ENCODE data around the gene CISD3. TPM values are rescaled to one million over a fixed set of nuclear protein-coding genes. Genes with fewer than 3 reads are reported as not detected.

The CISD3 gene
- total RNA-seq, 1 experiment from 2014 or later = 11.6 TPM

- peaks cover 37% of the 10 kb centered on the region for H3K4me1 ChIP-seq
- no peak overlapping the region for H3K4me3 ChIP-seq
- H3K27ac ChIP-seq = peak overlapping the region; percentile 38
- no peaks in the 10 kb centered on the region for H3K27me3 ChIP-seq
- no peaks in the 10 kb centered on the region for H3K9me3 ChIP-seq (replicated peaks)
- peaks cover 21% of the 10 kb centered on the region for H3K36me3 ChIP-seq
- DNase-seq = peak; percentile 49 to 65
Observed at GRCh38 chr17:38741921-38742410, 11.8 kb downstream of the CISD3 start.

- no peaks in the 10 kb centered on the region for H3K9me3 ChIP-seq (replicated peaks)
- H3K4me3 ChIP-seq = no peak overlapping the region
- DNase-seq = peak; percentile 73 to 85
- no peaks in the 10 kb centered on the region for H3K27me3 ChIP-seq
- H3K27ac ChIP-seq = peak overlapping the region; percentile 38
- H3K4me1 ChIP-seq = peaks cover 37% of the 10 kb centered on the region
- peaks cover 16% of the 10 kb centered on the region for H3K36me3 ChIP-seq
Observed at GRCh38 chr17:38742411-38743308, 12.5 kb downstream of the CISD3 start.

- H3K27ac ChIP-seq = no peak overlapping the region
- H3K9me3 ChIP-seq (replicated peaks) = no peaks in the 10 kb centered on the region
- H3K4me1 ChIP-seq = peaks cover 37% of the 10 kb centered on the region
- no peak overlapping the region for H3K4me3 ChIP-seq
- H3K36me3 ChIP-seq = peaks cover 8% of the 10 kb centered on the region
- H3K27me3 ChIP-seq = no peaks in the 10 kb centered on the region
- DNase-seq = no peak
Observed at GRCh38 chr17:38743556-38744171, 13.5 kb downstream of the CISD3 start.

- H3K9me3 ChIP-seq (replicated peaks) = no peaks in the 10 kb centered on the region
- no peaks in the 10 kb centered on the region for H3K27me3 ChIP-seq
- no peak overlapping the region for H3K4me3 ChIP-seq
- H3K36me3 ChIP-seq = no peaks in the 10 kb centered on the region
- H3K4me1 ChIP-seq = peaks cover 37% of the 10 kb centered on the region
- DNase-seq = peak; percentile 55 to 70
- no peak overlapping the region for H3K27ac ChIP-seq
Observed at GRCh38 chr17:38745545-38745944, 15.4 kb downstream of the CISD3 start.

GRCh38 chr17:38746004-38746848 lies 16.1 kb downstream of the CISD3 start:
- Histone ChIP-seq H3K9me3 (replicated peaks) (no peaks in the 10 kb centered on the region), H3K36me3 (no peaks in the 10 kb centered on the region), H3K4me3 (peak overlapping the region; percentile 98), H3K4me1 (peaks cover 43% of the 10 kb centered on the region), H3K27ac (no peak overlapping the region), H3K27me3 (no peaks in the 10 kb centered on the region)
- DNase-seq = no peak

- peak overlapping the region; percentile 98 for H3K4me3 ChIP-seq
- no peaks in the 10 kb centered on the region for H3K9me3 ChIP-seq (replicated peaks)
- no peak overlapping the region; the same call in 1 of the 2 replicates for H3K27ac ChIP-seq
- H3K36me3 ChIP-seq = no peaks in the 10 kb centered on the region
- DNase-seq = no peak
- H3K27me3 ChIP-seq = no peaks in the 10 kb centered on the region
- H3K4me1 ChIP-seq = peaks cover 39% of the 10 kb centered on the region
Observed at GRCh38 chr17:38746849-38747462, 16.8 kb downstream of the CISD3 start.

- Histone ChIP-seq H3K27me3 (no peaks in the 10 kb centered on the region), H3K4me3 (peak overlapping the region; percentile 98), H3K36me3 (no peaks in the 10 kb centered on the region), H3K4me1 (peaks cover 32% of the 10 kb centered on the region), H3K9me3 (replicated peaks) (no peaks in the 10 kb centered on the region), H3K27ac (peak overlapping the region; percentile 82)
- peak; percentile 50 to 59 for DNase-seq
Observed at GRCh38 chr17:38747463-38748148, 17.5 kb downstream of the CISD3 start.

- DNase-seq = peak; percentile 95
- no peaks in the 10 kb centered on the region for H3K27me3 ChIP-seq
- no peaks in the 10 kb centered on the region for H3K9me3 ChIP-seq (replicated peaks)
- H3K27ac ChIP-seq = peak within 1 kb of the TSS; percentile 82
- H3K36me3 ChIP-seq = no peaks in the 10 kb centered on the region
- peak within 1 kb of the TSS; percentile 98 for H3K4me3 ChIP-seq
- H3K4me1 ChIP-seq = peaks cover 29% of the 10 kb centered on the region
Observed at GRCh38 chr17:38748149-38748891, 18.2 kb downstream of the CISD3 start, which contains the start of gene PCGF2. Gene PCGF2 (minus strand): TSS chr17:38748336. CDS start chr17:38740402, 7,934 bp downstream.

GRCh38 chr17:38748892-38749222 lies 18.7 kb downstream of the CISD3 start:
- Histone ChIP-seq H3K27me3 (no peaks in the 10 kb centered on the region), H3K4me1 (peaks cover 26% of the 10 kb centered on the region), H3K36me3 (no peaks in the 10 kb centered on the region), H3K9me3 (replicated peaks) (no peaks in the 10 kb centered on the region), H3K27ac (peak overlapping the region; percentile 54), H3K4me3 (peak overlapping the region; percentile 66)
- no peak for DNase-seq

- DNase-seq = peak; percentile 73
- Histone ChIP-seq H3K4me1 (peaks cover 26% of the 10 kb centered on the region), H3K27ac (peak overlapping the region; percentile 54)
Observed at GRCh38 chr17:38749223-38750043, 19.3 kb downstream of the CISD3 start.

GRCh38 chr17:38750044-38750311 lies 19.8 kb downstream of the CISD3 start:
- no peak for DNase-seq
- no peaks in the 10 kb centered on the region for H3K27me3 ChIP-seq
- no peaks in the 10 kb centered on the region for H3K9me3 ChIP-seq (replicated peaks)
- H3K27ac ChIP-seq = no peak overlapping the region; the same call in 1 of the 2 replicates
- H3K4me1 ChIP-seq = peaks cover 26% of the 10 kb centered on the region
- peak overlapping the region; percentile 66 for H3K4me3 ChIP-seq
- peaks cover 3% of the 10 kb centered on the region; the same call in 1 of the 2 replicates for H3K36me3 ChIP-seq

More at GRCh38 chr17:38749223-38750043, 19.3 kb downstream of the CISD3 start:
- Histone ChIP-seq H3K9me3 (replicated peaks) (no peaks in the 10 kb centered on the region), H3K4me3 (peak overlapping the region; percentile 66), H3K27me3 (no peaks in the 10 kb centered on the region), H3K36me3 (0 out of 2 replicates have a peak, but pooled peaks cover under 1% of the 10 kb centered on the region)

GRCh38 chr17:38750312-38751121 lies 20.4 kb downstream of the CISD3 start:
- peaks cover 24% of the 10 kb centered on the region for H3K4me1 ChIP-seq

More at GRCh38 chr17:38750312-38751121, 20.4 kb downstream of the CISD3 start:
- Histone ChIP-seq H3K27me3 (no peaks in the 10 kb centered on the region), H3K36me3 (peaks cover 3% of the 10 kb centered on the region; the same call in 1 of the 2 replicates), H3K4me3 (peak overlapping the region; percentile 72), H3K27ac (no peak overlapping the region), H3K9me3 (replicated peaks) (no peaks in the 10 kb centered on the region)
- DNase-seq = no peak

Measured in SJCRH30 (cell line).